ENCODE measurements around the gene CEP70. TPM values are rescaled to one million over a fixed set of nuclear protein-coding genes. Genes with fewer than 3 reads are reported as not detected.
"Not testable (repeated sequence)": the region's sequence is repeated elsewhere in the genome, so short reads cannot be mapped to it uniquely, and the experiment has no call there.

Gene CEP70
- total RNA-seq, 2 donors from 2014 or later: 28.8 to 34.1 TPM

- intact Hi-C loops (cut with DNase I): no loop called here
- ATAC-seq (peak in 1 of 2 donors; percentile 27), DNase-seq (no peak)
Observed at GRCh38 chr3:138459619-138460535, 134.2 kb downstream of the CEP70 start.

GRCh38 chr3:138458774-138459499 is 135.1 kb downstream of the CEP70 start:
- no peak for ATAC-seq
- no peak for DNase-seq
- intact Hi-C loops (cut with DNase I): no loop called here

- DNase-seq (no peak), ATAC-seq (no peak)
- intact Hi-C loops (cut with DNase I): no loop called here
Observed at GRCh38 chr3:138457863-138458735, 136.0 kb downstream of the CEP70 start.

GRCh38 chr3:138456961-138457862 is 136.8 kb downstream of the CEP70 start:
- DNase-seq: no peak
- intact Hi-C loops (cut with DNase I): no loop called here

GRCh38 chr3:138455801-138456716 is 138.0 kb downstream of the CEP70 start:
- intact Hi-C loops (cut with DNase I): no loop called here
- peak in 1 of 2 donors; percentile 32 for ATAC-seq
- DNase-seq: no peak

More at GRCh38 chr3:138456961-138457862, 136.8 kb downstream of the CEP70 start:
- ATAC-seq: no peak

- intact Hi-C loops (cut with DNase I); DNase-seq; ATAC-seq: not testable (repeated sequence)
Observed at GRCh38 chr3:138453940-138454339, 140.1 kb downstream of the CEP70 start.

GRCh38 chr3:138452436-138452835 is 141.6 kb downstream of the CEP70 start:
- ATAC-seq (no peak), DNase-seq (no peak)
- intact Hi-C loops (cut with DNase I): no loop called here

GRCh38 chr3:138451595-138452162 is 142.4 kb downstream of the CEP70 start:
- intact Hi-C loops (cut with DNase I): no loop called here
- no peak for DNase-seq
- ATAC-seq: no peak

- no peak for ATAC-seq
- intact Hi-C loops (cut with DNase I): no loop called here
- DNase-seq: no peak
Observed at GRCh38 chr3:138450704-138451424, 143.2 kb downstream of the CEP70 start.

- no peak for DNase-seq
- no peak for ATAC-seq
- intact Hi-C loops (cut with DNase I): no loop called here
Observed at GRCh38 chr3:138450181-138450580, 143.9 kb downstream of the CEP70 start.

GRCh38 chr3:138449490-138449889 is 144.6 kb downstream of the CEP70 start:
- intact Hi-C loops (cut with DNase I): no loop called here
- no peak for DNase-seq
- no peak for ATAC-seq

GRCh38 chr3:138448631-138449030 is 145.4 kb downstream of the CEP70 start:
- DNase-seq (no peak), ATAC-seq (no peak)
- intact Hi-C loops (cut with DNase I): no loop called here

GRCh38 chr3:138445654-138446053 is 148.4 kb downstream of the CEP70 start:
- intact Hi-C loops (cut with DNase I): no loop called here
- ATAC-seq: no peak
- DNase-seq: no peak

GRCh38 chr3:138445236-138445635 is 148.8 kb downstream of the CEP70 start:
- DNase-seq (no peak), ATAC-seq (no peak)
- intact Hi-C loops (cut with DNase I): no loop called here
